Right renal pelvis (tissue), 4 donors: ENCODE measurements around the gene PPIL3. TPM values are rescaled to one million over a fixed set of nuclear protein-coding genes. Genes with fewer than 3 reads are reported as not detected.

Experiments
- polyA plus RNA-seq, 4 donors: library from polyadenylated mRNA; unstranded; fragments of 120-200 nt; gene quantifications; one replicate each; pipeline ENCODE4 v1.2.1, GENCODE V29; 2013; ENCODE audit not compliant: insufficient read length in 4 of 4

PPIL3 gene
- polyA plus RNA-seq, 4 donors, result 44.6 to 79.9 (median 66.0) TPM

Other genes starting within 250 kb of the PPIL3 start
- 100 to 1,000 TPM; 233 to 268 (median 260) TPM for gene BZW1, start 77.2 kb downstream of the PPIL3 start, polyA plus RNA-seq
- 100 to 1,000 TPM; 242 to 304 (median 282) TPM for gene CLK1, start 24.4 kb downstream of the PPIL3 start, polyA plus RNA-seq
- gene NIF3L1, start 294 bp upstream of the PPIL3 start, polyA plus RNA-seq, result 10 to 100 TPM; 38.6 to 49.7 (median 44.7) TPM
- gene ORC2, start 74.6 kb upstream of the PPIL3 start, polyA plus RNA-seq, result 10 to 100 TPM; 25.9 to 33.1 (median 31.0) TPM
- 10 to 100 TPM; 12.4 to 16.4 (median 15.7) TPM for gene HYCC2, start 182.6 kb upstream of the PPIL3 start, polyA plus RNA-seq
- gene NDUFB3, start 182.9 kb upstream of the PPIL3 start, polyA plus RNA-seq, result 100 to 1,000 TPM; 122 to 140 (median 125) TPM
- 10 to 100 TPM; 50.4 to 62.9 (median 55.9) TPM for gene CFLAR, start 227.1 kb upstream of the PPIL3 start, polyA plus RNA-seq